Midbrain (tissue), 1 donor: ENCODE results near the gene ERCC8.

ENCODE experiments used
- DNase-seq: peaks from one replicate; lab custom pipeline; 2025; lab: John Stamatoyannopoulos, UW

ERCC8 gene

DNA sequence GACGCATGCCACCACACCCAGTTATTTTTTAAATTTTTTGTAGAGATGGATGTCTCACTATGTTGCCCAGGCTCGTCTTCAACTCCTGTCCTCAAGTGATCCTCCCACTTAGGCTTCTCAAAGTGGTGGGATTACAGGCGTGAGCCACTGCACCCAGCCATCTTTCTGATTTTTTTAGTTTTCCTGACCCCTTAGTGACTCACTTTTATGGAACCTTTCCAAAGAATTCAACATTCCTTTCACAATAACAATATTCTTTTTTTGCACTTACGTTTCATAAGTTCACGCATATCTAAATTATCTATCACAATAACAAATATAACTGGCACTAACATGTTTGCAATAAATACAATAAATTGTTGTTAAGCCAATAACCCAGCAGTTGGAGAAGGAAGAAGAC is 109.3 kb downstream of the ERCC8 start:
- no peak for DNase-seq

GRCh38 chr5:60833520-60833919 is 111.3 kb downstream of the ERCC8 start:
- no peak for DNase-seq

GRCh38 chr5:60830581-60831127 is 114.2 kb downstream of the ERCC8 start:
- no peak for DNase-seq

DNA sequence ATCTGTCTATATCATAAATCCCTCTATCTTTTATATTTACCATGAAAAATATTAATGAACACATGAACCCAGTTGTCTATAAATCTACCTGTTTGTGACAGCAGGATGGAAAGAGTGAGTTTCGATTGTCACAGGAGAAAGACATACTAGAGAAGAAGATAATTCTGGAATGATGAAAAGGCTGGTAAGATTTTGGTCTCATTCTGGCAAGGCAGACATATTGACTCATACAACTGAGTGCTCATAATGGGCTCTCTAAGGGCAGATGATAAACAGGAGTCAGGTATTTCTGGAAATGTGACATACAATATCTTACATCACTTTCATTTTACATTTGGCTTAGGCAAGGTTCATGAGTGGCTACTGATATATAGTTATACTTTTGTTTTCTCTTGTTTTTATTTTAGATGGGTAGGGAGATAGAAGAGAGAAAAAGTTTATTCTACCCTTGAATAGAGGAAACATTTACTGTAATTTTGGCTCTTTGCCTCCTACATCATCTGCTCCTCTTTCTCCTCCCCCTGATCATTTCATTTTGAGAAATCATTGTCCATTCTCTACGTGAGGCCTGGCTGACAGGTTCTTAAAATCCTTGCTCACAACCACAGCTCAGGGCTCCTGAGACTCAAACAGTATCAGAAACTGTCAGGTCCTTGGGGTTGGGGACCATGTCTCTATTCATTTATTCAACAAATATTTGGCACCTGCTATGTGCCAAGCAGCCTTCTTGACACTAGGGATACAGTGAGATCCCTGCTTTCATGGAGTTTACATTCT is 115.2 kb downstream of the ERCC8 start:
- DNase-seq: no peak

DNA sequence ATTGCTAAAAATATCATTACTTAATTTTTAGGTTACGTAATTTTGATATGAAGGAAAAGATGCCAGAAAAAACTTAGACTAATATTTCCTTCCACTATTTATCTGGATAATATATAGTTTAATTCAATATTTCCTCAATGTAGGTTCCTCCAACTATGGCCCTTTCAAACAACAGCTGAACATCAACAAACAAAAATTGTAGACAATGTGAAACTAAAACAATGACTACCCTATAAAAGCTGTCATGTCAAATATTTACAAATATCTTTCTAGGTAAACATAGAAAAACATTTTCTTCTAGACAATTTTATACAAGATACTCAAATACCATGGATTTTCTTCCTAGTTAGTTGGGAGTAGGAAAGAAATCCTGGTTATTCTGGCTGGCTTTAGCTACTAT is 117.7 kb downstream of the ERCC8 start:
- DNase-seq: no peak

DNA sequence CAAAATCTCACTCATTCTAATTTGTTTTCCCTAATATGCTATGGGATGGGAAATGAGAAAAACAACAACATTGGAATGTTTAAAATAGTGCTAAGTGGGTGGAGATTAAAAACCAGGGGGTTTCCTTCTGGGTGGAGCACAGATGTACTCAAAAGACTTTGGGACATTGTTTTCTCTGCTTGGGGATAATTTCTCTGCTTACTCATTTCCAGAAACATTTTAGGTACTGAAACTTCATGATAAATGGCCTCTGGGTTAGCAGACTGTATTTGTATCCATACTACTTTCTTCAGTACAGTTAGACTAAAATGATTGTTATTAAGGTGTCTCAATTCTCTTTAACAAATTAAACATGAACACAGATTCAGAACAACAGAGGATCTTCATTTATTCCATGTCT is 118.2 kb downstream of the ERCC8 start:
- no peak for DNase-seq
